PC-3 (cell line): ENCODE data around the gene CDX2. TPM values are rescaled to one million over a fixed set of nuclear protein-coding genes. Genes with fewer than 3 reads are reported as not detected.

ENCODE experiments used
- ATAC-seq: fragments of 200-7000 bp; cut with Tn5 transposase; 2 replicates; pipeline ENCODE4 v1.9.1; 2020; ENCODE audit warnings: mild to moderate bottlenecking, moderate library complexity
- BruUV-seq: library from RNA; stranded (reverse); fragments of 400-500 nt; replicated peaks from 2 replicates; lab custom pipeline; 2021; lab: Mats Ljungman, UMichigan
- CTCF ChIA-PET: fragments of 300-600 bp; sonication (Branson Sonifier 250); formaldehyde crosslinking; loops from one replicate; lab custom pipeline; 2022; ENCODE audit warnings: antibody characterized with exemption; lab: Charles Lee
- POLR2A ChIA-PET: fragments of 300-600 bp; sonication (Branson Sonifier 250); formaldehyde crosslinking; loops from one replicate; lab custom pipeline; 2022; ENCODE audit warnings: antibody characterized with exemption; ENCODE audit not compliant: unreplicated experiment; lab: Charles Lee
- DNase-seq: peaks from one replicate; pipeline ENCODE4 v3.0.0-alpha.2; 2015
- H2AFZ ChIP-seq: fragments of 300-600 bp; sonication (generic); 2 replicates; pipeline ENCODE4 v1.6.0; 2016; ENCODE audit warnings: antibody characterized with exemption, low read length
- H3F3A ChIP-seq: fragments of 300-600 bp; sonication (generic); one replicate; pipeline ENCODE4 v1.6.0; 2017; ENCODE audit warnings: antibody characterized with exemption, low read length, control low read depth, mild to moderate bottlenecking; ENCODE audit not compliant: unreplicated experiment
- H3K27ac ChIP-seq: fragments of 300-600 bp; sonication (generic); 2 replicates; pipeline ENCODE4 v1.5.1; 2016; ENCODE audit warnings: mild to moderate bottlenecking, low read length
- H3K27me3 ChIP-seq: fragments of 300-600 bp; sonication (generic); 2 replicates; pipeline ENCODE4 v1.6.1; 2016; ENCODE audit warnings: low read length, mixed read lengths
- H3K36me3 ChIP-seq: fragments of 300-600 bp; sonication (generic); 2 replicates; pipeline ENCODE4 v1.6.1; 2016; ENCODE audit warnings: low read depth, mixed run types, low read length, mixed read lengths
- H3K4me1 ChIP-seq: fragments of 300-600 bp; sonication (generic); 2 replicates; pipeline ENCODE4 v1.5.1; 2016; ENCODE audit warnings: low read length; ENCODE audit not compliant: insufficient read depth
- H3K4me2 ChIP-seq: fragments of 300-600 bp; sonication (generic); 2 replicates; pipeline ENCODE4 v1.6.0; 2016; ENCODE audit warnings: low read length
- H3K4me3 ChIP-seq: fragments of 300-600 bp; sonication (generic); 2 replicates; pipeline ENCODE4 v1.5.1; 2016; ENCODE audit warnings: mild to moderate bottlenecking, low read length, mixed read lengths
- H3K79me2 ChIP-seq: fragments of 300-600 bp; sonication (generic); 2 replicates; pipeline ENCODE4 v1.6.1; 2017; ENCODE audit warnings: low read length, mixed read lengths
- H3K9ac ChIP-seq: fragments of 300-600 bp; sonication (generic); 2 replicates; pipeline ENCODE4 v1.6.0; 2016; ENCODE audit warnings: mild to moderate bottlenecking, low read length
- H3K9me2 ChIP-seq: fragments of 300-600 bp; sonication (generic); replicated peaks from 2 replicates; pipeline ENCODE4 v1.6.1; 2016; ENCODE audit warnings: mixed run types, low read length, mixed read lengths
- H3K9me3 ChIP-seq: fragments of 300-600 bp; sonication (generic); 2 replicates; pipeline ENCODE4 v1.6.1; 2016; ENCODE audit warnings: low read length, mixed read lengths
- H4K20me1 ChIP-seq: fragments of 300-600 bp; sonication (generic); 2 replicates; pipeline ENCODE4 v1.6.1; 2016; ENCODE audit warnings: low read length, mixed read lengths
- EZH2 ChIP-seq: fragments of 300-600 bp; sonication (generic); IDR thresholded peaks from one replicate; pipeline ENCODE4 v1.6.1; 2017; ENCODE audit warnings: antibody characterized with exemption, mild to moderate bottlenecking, low read length; ENCODE audit not compliant: unreplicated experiment
- EZH2phosphoT487 ChIP-seq: fragments of 300-600 bp; sonication (generic); IDR thresholded peaks from 2 replicates; pipeline ENCODE4 v1.6.1; 2018; ENCODE audit warnings: mild to moderate bottlenecking, antibody characterized with exemption, low read length, borderline replicate concordance
- intact Hi-C: fragments of 100-400 bp; cut with micrococcal nuclease; formaldehyde crosslinking; loops from 2 replicates; pipeline ENCODE4 v1.9.0; 2023
- total RNA-seq: library from RNA; depleted of rRNA; stranded (reverse); fragments of >200 nt; gene quantifications from 2 replicates; pipeline ENCODE4 v1.2.3, GENCODE V29; 2014
- TF ChIP-seq, protein P1 (sequence below): fragments of 300-600 bp; sonication (generic); conservative IDR thresholded peaks from 2 replicates; pipeline ENCODE4 v1.5.1; 2017; ENCODE audit warnings: antibody characterized with exemption, low read depth, mild to moderate bottlenecking, low read length

Gene CDX2
- total RNA-seq, 1 experiment from 2014 or later: 0.62 TPM

DNA sequence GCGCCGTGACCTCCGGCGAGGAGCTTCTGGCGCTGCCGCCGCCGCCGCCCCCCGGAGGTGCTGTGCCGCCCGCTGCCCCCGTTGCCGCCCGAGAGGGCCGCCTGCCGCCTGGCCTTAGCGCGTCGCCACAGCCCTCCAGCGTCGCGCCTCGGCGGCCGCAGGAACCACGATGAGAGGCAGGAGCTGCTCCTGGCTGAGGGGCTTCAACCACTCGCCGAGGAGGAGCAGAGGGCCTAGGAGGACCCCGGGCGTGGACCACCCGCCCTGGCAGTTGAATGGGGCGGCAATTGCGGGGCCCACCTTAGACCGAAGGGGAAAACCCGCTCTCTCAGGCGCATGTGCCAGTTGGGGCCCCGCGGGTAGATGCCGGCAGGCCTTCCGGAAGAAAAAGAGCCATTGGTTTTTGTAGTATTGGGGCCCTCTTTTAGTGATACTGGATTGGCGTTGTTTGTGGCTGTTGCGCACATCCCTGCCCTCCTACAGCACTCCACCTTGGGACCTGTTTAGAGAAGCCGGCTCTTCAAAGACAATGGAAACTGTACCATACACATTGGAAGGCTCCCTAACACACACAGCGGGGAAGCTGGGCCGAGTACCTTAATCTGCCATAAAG, 44.5 kb downstream of the CDX2 start:
- DNase-seq (no peak), ATAC-seq (no peak)
- Histone ChIP-seq H2AFZ (no peak overlapping the region), H3K4me1 (no peaks in the 10 kb centered on the region), H3K4me2 (no peak overlapping the region), H3K4me3 (no peak overlapping the region), H3K9me3 (no peaks in the 10 kb centered on the region), H3K27me3 (peaks cover 49% of the 10 kb centered on the region), H3K36me3 (no peaks in the 10 kb centered on the region), H3K79me2 (no peaks in the 10 kb centered on the region), H3K9ac (no peak overlapping the region), H3F3A (no peaks in the 10 kb centered on the region), H4K20me1 (no peaks in the 10 kb centered on the region), H3K27ac (no peak overlapping the region), H3K9me2 (no peaks in the 10 kb centered on the region)
- ChIA-PET CTCF (no interaction called here), POLR2A (no interaction called here)
- intact Hi-C loops: no loop called here
- no peak for TF ChIP-seq EZH2phosphoT487
- TF ChIP-seq EZH2: no peak
- TF ChIP-seq, protein P1, sequence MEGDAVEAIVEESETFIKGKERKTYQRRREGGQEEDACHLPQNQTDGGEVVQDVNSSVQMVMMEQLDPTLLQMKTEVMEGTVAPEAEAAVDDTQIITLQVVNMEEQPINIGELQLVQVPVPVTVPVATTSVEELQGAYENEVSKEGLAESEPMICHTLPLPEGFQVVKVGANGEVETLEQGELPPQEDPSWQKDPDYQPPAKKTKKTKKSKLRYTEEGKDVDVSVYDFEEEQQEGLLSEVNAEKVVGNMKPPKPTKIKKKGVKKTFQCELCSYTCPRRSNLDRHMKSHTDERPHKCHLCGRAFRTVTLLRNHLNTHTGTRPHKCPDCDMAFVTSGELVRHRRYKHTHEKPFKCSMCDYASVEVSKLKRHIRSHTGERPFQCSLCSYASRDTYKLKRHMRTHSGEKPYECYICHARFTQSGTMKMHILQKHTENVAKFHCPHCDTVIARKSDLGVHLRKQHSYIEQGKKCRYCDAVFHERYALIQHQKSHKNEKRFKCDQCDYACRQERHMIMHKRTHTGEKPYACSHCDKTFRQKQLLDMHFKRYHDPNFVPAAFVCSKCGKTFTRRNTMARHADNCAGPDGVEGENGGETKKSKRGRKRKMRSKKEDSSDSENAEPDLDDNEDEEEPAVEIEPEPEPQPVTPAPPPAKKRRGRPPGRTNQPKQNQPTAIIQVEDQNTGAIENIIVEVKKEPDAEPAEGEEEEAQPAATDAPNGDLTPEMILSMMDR: no peak
- BruUV-seq: no TSS peak

DNA sequence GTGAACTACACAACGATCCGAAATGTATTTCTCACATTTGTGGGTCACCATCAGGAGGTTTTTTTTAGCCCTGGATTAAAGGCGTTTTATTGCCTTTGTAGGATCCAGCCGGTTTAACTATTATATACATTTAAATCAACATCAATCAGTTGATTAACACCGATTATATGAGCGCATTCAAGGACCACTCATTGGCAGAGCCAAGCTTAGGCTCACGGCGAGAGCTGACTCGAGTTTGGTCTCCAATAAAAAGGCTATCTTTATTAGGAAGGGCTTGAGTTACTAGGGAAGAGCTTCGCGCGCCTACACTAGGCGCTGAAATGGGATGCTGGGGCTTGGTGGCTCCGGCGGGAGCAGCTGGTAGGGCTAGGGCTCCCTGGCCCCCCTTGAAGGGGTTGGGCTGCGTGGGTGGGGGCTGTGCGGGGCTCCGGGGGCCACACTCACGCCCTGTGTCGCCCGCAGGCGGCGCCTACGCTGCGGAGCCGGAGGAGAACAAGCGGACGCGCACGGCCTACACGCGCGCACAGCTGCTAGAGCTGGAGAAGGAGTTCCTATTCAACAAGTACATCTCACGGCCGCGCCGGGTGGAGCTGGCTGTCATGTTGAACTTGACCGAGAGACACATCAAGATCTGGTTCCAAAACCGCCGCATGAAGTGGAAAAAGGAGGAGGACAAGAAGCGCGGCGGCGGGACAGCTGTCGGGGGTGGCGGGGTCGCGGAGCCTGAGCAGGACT, 45.2 kb downstream of the CDX2 start:
- TF ChIP-seq EZH2: no peak
- TF ChIP-seq, protein P1: no peak
- TF ChIP-seq EZH2phosphoT487: no peak
- no peak overlapping the region for H3K9ac ChIP-seq
- no TSS peak for BruUV-seq
- H4K20me1 ChIP-seq: no peaks in the 10 kb centered on the region
- H3K9me2 ChIP-seq: no peaks in the 10 kb centered on the region
- no peak overlapping the region for H3K27ac ChIP-seq
- no peak for DNase-seq
- no peak for ATAC-seq
- H3K4me1 ChIP-seq: no peaks in the 10 kb centered on the region
- no peaks in the 10 kb centered on the region for H3K36me3 ChIP-seq
- no peaks in the 10 kb centered on the region for H3K79me2 ChIP-seq
- ChIA-PET CTCF (no interaction called here), POLR2A (no interaction called here)
- H3F3A ChIP-seq: no peaks in the 10 kb centered on the region
- H3K4me2 ChIP-seq: no peak overlapping the region
- H3K9me3 ChIP-seq: no peaks in the 10 kb centered on the region
- H3K27me3 ChIP-seq: peaks cover 42% of the 10 kb centered on the region
- H3K4me3 ChIP-seq: no peak overlapping the region
- intact Hi-C loops: no loop called here
- H2AFZ ChIP-seq: no peak overlapping the region
